K562 (cell line): ENCODE results near the gene UNC80.

ENCODE experiments used
- ASH1L ChIP-seq: fragments of 450-650 bp; IDR thresholded peaks from 2 replicates; pipeline ENCODE4 v1.6.1; 2018; ENCODE audit warnings: borderline replicate concordance, mild to moderate bottlenecking, low read depth; ENCODE audit not compliant: partially characterized antibody
- ATF1 ChIP-seq, 2 experiments: fragments of 450-650 bp in 1 of 2; IDR thresholded peaks; 2 replicates each; pipeline ENCODE4 v1.6.1; 2016; ENCODE audit warnings: missing compliant biosample characterization in 1 of 2, missing genetic modification characterization in 1 of 2
- BRCA1 ChIP-seq, 2 experiments: fragments of 450-650 bp in 1 of 2; sonication (generic) in 1 of 2; formaldehyde crosslinking in 1 of 2; IDR thresholded peaks; 2 replicates each; pipeline versions ENCODE4 v1.5.0 to v1.6.1; 2017 to 2020; ENCODE audit warnings: mild to moderate bottlenecking in 1 of 2, missing genetic modification reagents in 1 of 2
- CTCF ChIP-seq, 3 experiments: IDR thresholded peaks in 2 of 3; conservative IDR thresholded peaks in 1 of 3; 2 replicates each; pipeline ENCODE4 v1.5.1; 2011 to 2012; ENCODE audit warnings: low read length in 3 of 3, mild to moderate bottlenecking in 3 of 3, control low read depth in 2 of 3, improper control_type of control experiment in 1 of 3, inconsistent platforms in 1 of 3, low read depth in 1 of 3, mixed read lengths in 1 of 3, moderate library complexity in 1 of 3; ENCODE audit not compliant: insufficient read depth in 2 of 3
- DNMT1 ChIP-seq: fragments of 450-650 bp; IDR thresholded peaks from 2 replicates; pipeline ENCODE4 v1.6.1; 2016; ENCODE audit warnings: antibody characterized with exemption, mild to moderate bottlenecking
- E2F5 ChIP-seq: sonication (generic); formaldehyde crosslinking; IDR thresholded peaks from 2 replicates; pipeline ENCODE4 v1.8.0; 2022; ENCODE audit warnings: mild to moderate bottlenecking, missing genetic modification reagents
- HNRNPUL1 ChIP-seq: fragments of 200-400 bp; formaldehyde crosslinking; IDR thresholded peaks from 2 replicates; pipeline ENCODE4 v1.6.1; 2017; ENCODE audit warnings: low read length
- IRF9 ChIP-seq: fragments of 450-650 bp; IDR thresholded peaks from 2 replicates; pipeline ENCODE4 v1.6.1; 2016; ENCODE audit warnings: missing biosample characterization, missing genetic modification characterization
- JUN ChIP-seq, 2 experiments: sonication (generic) in 1 of 2; formaldehyde crosslinking in 1 of 2; IDR thresholded peaks; 2 replicates each; pipeline versions ENCODE4 v1.6.1 to v1.8.0; 2012 to 2022; ENCODE audit warnings: borderline replicate concordance in 2 of 2, mild to moderate bottlenecking in 2 of 2, improper control_type of control experiment in 1 of 2, low read depth in 1 of 2, low read length in 1 of 2, missing genetic modification reagents in 1 of 2
- POLR2AphosphoS5 ChIP-seq: IDR thresholded peaks from 2 replicates; pipeline ENCODE4 v1.6.1; 2011; ENCODE audit warnings: mild to moderate bottlenecking, low read depth, low read length, moderate library complexity; ENCODE audit not compliant: control insufficient read depth, insufficient read depth
- RFX1 ChIP-seq: fragments of 450-650 bp; IDR thresholded peaks from 2 replicates; pipeline ENCODE4 v1.6.1; 2016; ENCODE audit warnings: mild to moderate bottlenecking, moderate library complexity
- SMAD1 ChIP-seq: fragments of 150-350 bp; IDR thresholded peaks from 2 replicates; pipeline ENCODE4 v1.6.1; 2014; ENCODE audit warnings: low read length, low read depth; ENCODE audit not compliant: partially characterized antibody
- TAF1 ChIP-seq: IDR thresholded peaks from 2 replicates; pipeline ENCODE4 v1.6.1; 2011; ENCODE audit warnings: mild to moderate bottlenecking, low read length, moderate library complexity; ENCODE audit not compliant: insufficient read depth, control insufficient read depth, severe bottlenecking; ENCODE audit errors: extremely low read depth
- ZNF707 ChIP-seq: fragments of 250-450 bp; sonication (Bioruptor Pico); conservative IDR thresholded peaks from 2 replicates; pipeline ENCODE4 v1.8.0; 2022; ENCODE audit warnings: inconsistent platforms, mild to moderate bottlenecking, moderate library complexity

DNA sequence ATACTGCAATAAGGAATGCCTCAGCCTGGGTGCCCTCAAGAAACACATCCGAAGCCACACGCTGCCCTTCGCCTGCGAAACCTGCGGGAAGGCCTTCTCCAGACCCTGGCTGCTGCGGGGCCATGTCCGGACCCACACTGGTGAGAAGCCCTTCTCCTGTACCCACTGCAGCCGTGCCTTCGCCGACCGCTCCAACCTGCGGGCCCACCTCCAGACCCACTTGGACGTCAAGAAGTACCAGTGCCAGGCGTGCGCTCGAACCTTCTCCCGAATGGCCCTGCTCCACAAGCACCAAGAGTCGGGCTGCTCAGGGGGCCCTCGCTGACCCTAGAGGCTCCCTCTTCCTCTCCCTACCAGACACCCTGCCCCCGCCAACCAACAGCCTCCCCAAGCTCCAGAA, 37.6 kb downstream of the UNC80 start:
- no peak for TF ChIP-seq RFX1
- no peak for TF ChIP-seq ATF1 (CRISPR knock-in tag; IDR thresholded peaks at IDR 0.05)
- TF ChIP-seq ATF1 (tag; IDR thresholded peaks at IDR 0.05) = no peak
- no peak for TF ChIP-seq SMAD1
- TF ChIP-seq E2F5 (CRISPR knock-in tag) = no peak
- TF ChIP-seq IRF9 (tag) = no peak
- no peak for TF ChIP-seq POLR2AphosphoS5
- no peak for TF ChIP-seq JUN (IDR thresholded peaks at IDR 0.05; ENCODE audit: borderline replicate concordance, low read depth, low read length)
- no peak for TF ChIP-seq JUN (CRISPR knock-in tag; IDR thresholded peaks at IDR 0.05; ENCODE audit: borderline replicate concordance)
- no peak for TF ChIP-seq ZNF707
- no peak for TF ChIP-seq CTCF (IDR thresholded peaks at IDR 0.05 in 2 of 3, conservative IDR thresholded peaks at IDR 0.05 in 1 of 3; ENCODE audit: insufficient read depth in 2 of 3, low read depth in 1 of 3, low read length in 3 of 3)
- no peak for TF ChIP-seq ASH1L
- TF ChIP-seq TAF1 = no peak
- TF ChIP-seq BRCA1 (IDR thresholded peaks at IDR 0.05) = no peak
- no peak for TF ChIP-seq BRCA1 (CRISPR knock-in tag; IDR thresholded peaks at IDR 0.05)
- TF ChIP-seq DNMT1 = no peak
- TF ChIP-seq HNRNPUL1 = no peak
